NT2/D1 (cell line): ENCODE measurements around the gene DGKH.

Source experiments
- DNase-seq: peaks from one replicate; pipeline ENCODE4 v3.0.0-alpha.2; 2011; ENCODE audit warnings: low read depth, low spot score
- H3K27me3 ChIP-seq: 2 replicates; pipeline ENCODE4 v1.6.0; 2011; ENCODE audit warnings: mild to moderate bottlenecking; ENCODE audit not compliant: insufficient read length, insufficient read depth
- H3K36me3 ChIP-seq: 2 replicates; pipeline ENCODE4 v1.6.1; 2011; ENCODE audit warnings: mild to moderate bottlenecking, low read length, mixed read lengths; ENCODE audit not compliant: insufficient read depth, insufficient read length
- H3K4me1 ChIP-seq: 2 replicates; pipeline ENCODE4 v1.5.1; 2011; ENCODE audit not compliant: insufficient read depth, insufficient read length
- H3K4me3 ChIP-seq: 2 replicates; pipeline ENCODE4 v1.5.1; 2011; ENCODE audit warnings: low read depth; ENCODE audit not compliant: insufficient read length
- H3K9ac ChIP-seq: 2 replicates; pipeline ENCODE4 v1.6.0; 2011; ENCODE audit warnings: low read depth; ENCODE audit not compliant: insufficient read length
- H3K9me3 ChIP-seq: 2 replicates; pipeline ENCODE4 v1.5.1; 2011; ENCODE audit warnings: mild to moderate bottlenecking, low read length; ENCODE audit not compliant: insufficient read depth
- SUZ12 ChIP-seq: IDR thresholded peaks from 2 replicates; pipeline ENCODE4 v1.6.1; 2011; ENCODE audit not compliant: insufficient read length, insufficient read depth; ENCODE audit errors: extremely low read depth
- YY1 ChIP-seq: IDR thresholded peaks from 2 replicates; pipeline ENCODE4 v1.6.1; 2011; ENCODE audit not compliant: insufficient read length, insufficient read depth
- ZNF274 ChIP-seq: IDR thresholded peaks from 2 replicates; pipeline ENCODE4 v1.6.1; 2011; ENCODE audit warnings: mild to moderate bottlenecking, low read depth, low read length

DGKH gene

GRCh38 chr13:42043676-42044075, 4.8 kb upstream of the DGKH start:
- DNase-seq, result no peak
- H3K9me3 ChIP-seq, result no peaks in the 10 kb centered on the region
- H3K9ac ChIP-seq, result no peak overlapping the region
- no peaks in the 10 kb centered on the region for H3K36me3 ChIP-seq
- no peaks in the 10 kb centered on the region for H3K4me1 ChIP-seq
- TF ChIP-seq ZNF274 (no peak), SUZ12 (no peak), YY1 (no peak)
- H3K27me3 ChIP-seq, result peaks cover 50% of the 10 kb centered on the region
- H3K4me3 ChIP-seq, result no peak overlapping the region

- Histone ChIP-seq H3K4me3 (no peak overlapping the region), H3K36me3 (no peaks in the 10 kb centered on the region), H3K4me1 (peaks cover 3% of the 10 kb centered on the region), H3K27me3 (peaks cover 43% of the 10 kb centered on the region), H3K9ac (no peak overlapping the region), H3K9me3 (no peaks in the 10 kb centered on the region)
- DNase-seq, result no peak
- TF ChIP-seq ZNF274 (no peak), SUZ12 (no peak), YY1 (no peak)
These were observed 2.0 kb upstream of the DGKH start for GRCh38 chr13:42046448-42046847.

- peaks cover 3% of the 10 kb centered on the region for H3K4me1 ChIP-seq
- no peak for DNase-seq
These were observed 697 bp upstream of the DGKH start for GRCh38 chr13:42047561-42048341.

GRCh38 chr13:42048684-42049453, 421 bp downstream of the DGKH start:
- Histone ChIP-seq H3K27me3 (peaks cover 33% of the 10 kb centered on the region), H3K4me1 (peaks cover 3% of the 10 kb centered on the region), H3K9ac (peak overlapping the region; percentile 81), H3K36me3 (no peaks in the 10 kb centered on the region), H3K9me3 (no peaks in the 10 kb centered on the region), H3K4me3 (peak overlapping the region; percentile 66)
- TF ChIP-seq YY1 (no peak), SUZ12 (no peak), ZNF274 (no peak)
- DNase-seq, result no peak

More at GRCh38 chr13:42047561-42048341, 697 bp upstream of the DGKH start:
- TF ChIP-seq ZNF274, result no peak
- no peak for TF ChIP-seq SUZ12
- H3K27me3 ChIP-seq, result peaks cover 33% of the 10 kb centered on the region
- H3K9ac ChIP-seq, result peak overlapping the region; percentile 81
- peak overlapping the region; percentile 66 for H3K4me3 ChIP-seq
- H3K9me3 ChIP-seq, result no peaks in the 10 kb centered on the region
- H3K36me3 ChIP-seq, result no peaks in the 10 kb centered on the region

- H3K4me1 ChIP-seq, result peaks cover 3% of the 10 kb centered on the region
- H3K4me3 ChIP-seq, result peak overlapping the region; percentile 50
These were observed 986 bp downstream of the DGKH start for GRCh38 chr13:42049454-42049813.

GRCh38 chr13:42054798-42055499, 6.5 kb downstream of the DGKH start:
- Histone ChIP-seq H3K27me3 (peaks cover under 1% of the 10 kb centered on the region), H3K9me3 (no peaks in the 10 kb centered on the region), H3K4me3 (no peak overlapping the region), H3K36me3 (no peaks in the 10 kb centered on the region), H3K9ac (no peak overlapping the region), H3K4me1 (no peaks in the 10 kb centered on the region)
- DNase-seq, result no peak
- TF ChIP-seq ZNF274 (no peak), YY1 (no peak), SUZ12 (no peak)

More at GRCh38 chr13:42049454-42049813, 986 bp downstream of the DGKH start:
- no peaks in the 10 kb centered on the region for H3K36me3 ChIP-seq
- no peak for TF ChIP-seq SUZ12
- TF ChIP-seq ZNF274, result no peak
- no peak for TF ChIP-seq YY1
- H3K9ac ChIP-seq, result peak overlapping the region; percentile 76
- peaks cover 33% of the 10 kb centered on the region for H3K27me3 ChIP-seq
- H3K9me3 ChIP-seq, result no peaks in the 10 kb centered on the region
- no peak for DNase-seq

- no peak overlapping the region for H3K4me3 ChIP-seq
- no peaks in the 10 kb centered on the region for H3K4me1 ChIP-seq
- H3K27me3 ChIP-seq, result no peaks in the 10 kb centered on the region
- H3K9ac ChIP-seq, result no peak overlapping the region
- no peak for TF ChIP-seq SUZ12
- no peak for TF ChIP-seq YY1
- no peak for TF ChIP-seq ZNF274
- H3K9me3 ChIP-seq, result no peaks in the 10 kb centered on the region
- no peak for DNase-seq
- no peaks in the 10 kb centered on the region for H3K36me3 ChIP-seq
These were observed 7.1 kb downstream of the DGKH start for GRCh38 chr13:42055500-42056085.
